NCI-H748 (cell line): ENCODE results near the gene TUNAR.
"Not testable (repeated sequence)": the region's sequence is repeated elsewhere in the genome, so short reads cannot be mapped to it uniquely, and the experiment has no call there.

Experiments used
- DNase-seq: peaks from one replicate; lab custom pipeline; 2025; ENCODE audit not compliant: unreplicated experiment; lab: John Stamatoyannopoulos, UW

Gene TUNAR

DNA sequence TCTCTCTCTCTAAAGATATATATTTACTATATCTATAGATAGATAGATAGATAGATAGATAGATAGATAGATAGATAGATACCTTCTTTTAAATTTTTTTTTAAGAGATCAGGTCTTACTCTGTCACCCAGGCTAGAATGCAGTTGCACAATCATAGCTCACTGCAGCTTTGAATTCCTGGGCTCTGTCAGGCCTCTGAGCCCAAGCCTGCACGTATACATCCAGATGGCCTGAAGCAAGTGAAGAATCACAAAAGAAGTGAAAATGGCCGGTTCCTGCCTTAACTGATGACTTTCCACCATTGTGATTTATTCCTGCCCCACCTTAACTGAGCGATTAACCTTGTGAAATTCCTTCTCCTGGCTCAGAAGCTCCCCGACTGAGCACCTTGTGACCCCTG is 91.4 kb downstream of the TUNAR start:
- DNase-seq = not testable (repeated sequence)
